ENCODE data around the gene APBB1IP. TPM values are rescaled to one million over a fixed set of nuclear protein-coding genes. Genes with fewer than 3 reads are reported as not detected.

Gene APBB1IP
- total RNA-seq, result 0.51 TPM in 1 of 2 replicates, not detected in the other

DNA sequence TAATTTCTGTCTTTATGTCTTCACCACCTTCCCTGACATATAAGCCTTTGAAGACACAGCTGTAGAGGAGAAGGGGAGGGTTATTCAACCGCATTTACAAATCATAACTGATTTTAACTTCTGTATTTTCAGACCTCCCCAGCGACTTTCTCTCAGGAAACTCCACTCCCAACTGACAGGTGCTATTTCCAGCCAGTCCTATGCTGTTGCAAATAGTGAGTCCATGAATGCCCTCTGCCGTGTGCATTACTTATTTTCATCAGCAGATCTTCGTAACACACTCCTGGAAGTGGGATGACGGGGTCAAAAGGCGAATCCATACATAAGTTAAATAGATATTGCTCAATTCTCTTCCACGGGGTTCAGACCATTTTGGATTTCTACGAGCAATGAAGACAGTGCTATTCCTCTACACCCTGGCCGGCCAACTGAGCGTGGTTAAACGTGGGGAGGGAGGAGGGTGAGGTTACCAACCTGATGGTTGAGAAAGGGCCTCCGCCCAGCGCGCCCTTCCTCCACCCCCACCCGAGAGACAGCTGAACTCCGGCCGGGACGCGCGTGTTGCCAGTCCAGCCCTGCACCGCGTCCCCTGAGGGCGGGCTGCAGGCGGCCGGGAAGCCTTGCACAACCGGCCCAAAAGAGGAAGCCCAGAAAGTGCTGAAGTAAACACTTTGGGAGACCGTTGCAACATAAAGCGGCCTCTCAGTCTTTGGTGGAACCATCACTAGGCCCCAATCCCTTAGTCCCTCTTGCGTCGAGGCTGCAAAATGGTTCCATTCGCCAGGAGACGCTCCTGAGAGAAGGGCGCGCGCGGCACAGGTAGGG is at the start of gene APBB1IP:
TSS of gene APBB1IP (plus strand) at position 705 of the 825 bp plus-strand sequence. CDS start 53,986 bp downstream, outside the sequence.

Other genes starting within 250 kb of the APBB1IP start
- gene GAD2, start 221.6 kb upstream of the APBB1IP start, total RNA-seq, result not detected in 2 replicates